GM19025 (cell line): ENCODE results near the gene ITGA6.

ENCODE experiments used
- ATAC-seq: cut with Tn5 transposase; IDR thresholded peaks from one replicate; pipeline ENCODE4 v1.9.1; 2021; ENCODE audit warnings: mild to moderate bottlenecking, low read depth, moderate library complexity; ENCODE audit not compliant: unreplicated experiment

Gene ITGA6

DNA sequence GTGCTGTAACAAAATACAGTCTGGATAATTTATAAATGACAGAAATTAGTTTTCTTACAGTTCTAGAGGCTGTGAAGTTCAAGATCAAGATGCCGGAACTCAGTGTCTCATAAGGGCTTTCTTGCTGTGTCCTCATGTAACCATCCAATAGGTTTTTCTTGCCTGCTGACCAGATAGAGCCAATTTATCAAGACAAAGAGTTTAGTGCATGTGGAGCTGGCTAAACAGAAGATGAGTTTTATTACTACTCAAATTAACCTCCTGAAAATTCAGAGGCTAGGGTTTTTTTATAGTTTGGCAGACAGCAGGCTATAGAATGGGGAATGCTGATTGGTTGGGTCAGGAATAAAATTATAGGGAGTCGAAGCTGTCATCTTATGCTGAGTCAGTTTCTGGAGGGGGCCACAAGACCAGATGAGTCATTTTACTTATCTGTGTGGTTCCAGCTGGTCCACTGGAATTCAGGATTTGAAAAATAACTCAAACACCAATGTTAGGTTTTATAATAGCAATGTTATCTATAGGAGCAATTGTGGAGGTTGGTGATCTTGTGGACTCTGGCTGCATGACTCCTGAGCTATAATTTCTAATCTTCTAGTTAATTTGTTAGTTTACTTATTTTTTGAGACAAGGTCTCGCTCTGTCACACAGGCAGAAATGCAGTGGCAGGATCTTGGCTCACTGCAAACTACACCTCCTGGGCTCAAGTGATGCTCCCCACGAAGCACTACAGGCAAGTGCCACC is 125.3 kb downstream of the ITGA6 start:
- ATAC-seq, result no peak

DNA sequence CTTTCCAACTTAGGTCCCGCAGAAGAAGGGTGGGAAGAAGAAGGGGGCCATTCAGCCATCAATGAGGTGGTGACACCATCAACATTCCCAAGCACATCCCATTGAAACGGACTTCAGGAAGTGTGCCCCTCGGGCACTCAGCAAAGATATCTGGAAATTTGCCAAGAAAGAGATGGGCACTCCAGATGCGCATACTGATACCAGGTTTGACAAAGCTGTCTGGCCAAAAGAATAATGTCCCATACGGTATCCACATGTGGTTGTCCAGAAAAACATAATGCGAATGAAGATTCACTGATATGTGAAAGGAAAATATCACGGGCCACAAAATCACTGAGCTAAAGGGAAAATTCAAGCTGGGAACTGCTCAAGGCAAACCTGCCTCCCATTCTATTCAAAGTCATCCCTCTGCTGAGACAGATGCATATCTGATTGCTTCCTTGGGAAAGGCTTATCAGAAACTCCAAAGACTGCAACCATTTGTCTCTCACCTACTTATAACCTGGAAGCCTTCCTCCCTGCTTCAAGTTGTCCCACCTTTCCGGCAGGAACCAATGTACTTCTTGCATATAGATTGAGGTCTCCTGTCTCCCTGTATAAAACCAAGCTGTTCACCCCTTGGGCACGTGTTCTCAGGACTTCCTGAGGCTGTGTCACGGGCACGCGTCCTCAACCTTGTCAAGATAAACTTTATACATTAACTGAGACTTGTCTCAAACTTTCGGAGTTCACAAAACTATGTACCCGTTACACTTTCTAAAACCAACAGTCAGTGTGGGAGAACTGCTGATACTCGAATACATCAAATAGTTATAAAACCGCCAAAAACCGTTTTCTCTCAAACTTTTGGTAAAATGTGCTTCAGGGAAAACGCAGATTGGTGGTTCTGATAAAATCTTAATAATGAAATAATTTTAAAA is 127.2 kb downstream of the ITGA6 start:
- no peak for ATAC-seq

- ATAC-seq, result no peak
Observed at GRCh38 chr2:172555272-172555521, 127.8 kb downstream of the ITGA6 start.
